Measurements from ENCODE around the gene RNF181.

DNA sequence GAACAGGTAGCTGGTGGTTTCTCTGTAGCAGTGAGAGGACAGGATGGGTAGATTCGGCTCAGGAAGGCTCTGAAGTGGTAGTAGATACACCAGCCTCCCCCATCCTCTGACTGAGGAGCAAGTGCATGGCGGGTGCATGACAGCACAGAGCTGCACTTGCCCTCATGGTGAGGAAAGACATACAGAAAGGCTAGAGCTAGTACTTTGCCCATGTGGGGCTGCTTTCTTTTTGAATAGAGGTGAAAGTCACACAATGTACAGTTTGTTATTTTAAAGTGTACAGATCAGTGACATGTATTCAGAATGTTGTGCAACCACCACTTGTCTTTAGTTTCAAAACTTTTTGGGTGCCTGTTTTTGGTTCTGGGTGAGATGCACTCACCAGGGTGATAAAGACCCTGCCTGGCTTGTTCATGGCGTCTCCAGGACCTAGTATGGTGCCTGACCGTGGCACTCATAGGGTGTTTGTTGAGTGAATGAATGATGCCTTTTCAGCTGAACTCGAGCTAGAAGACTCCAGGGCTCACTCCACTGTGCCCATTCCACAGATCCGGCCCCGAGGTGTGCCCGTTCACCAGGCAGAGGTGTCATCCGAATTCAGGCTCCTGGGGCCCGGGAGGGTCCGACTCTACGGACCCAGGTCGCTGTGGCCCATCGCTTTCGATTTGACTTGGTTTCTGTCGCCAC, 11.7 kb upstream of the RNF181 start:
- TF ChIP-seq, protein P1, sequence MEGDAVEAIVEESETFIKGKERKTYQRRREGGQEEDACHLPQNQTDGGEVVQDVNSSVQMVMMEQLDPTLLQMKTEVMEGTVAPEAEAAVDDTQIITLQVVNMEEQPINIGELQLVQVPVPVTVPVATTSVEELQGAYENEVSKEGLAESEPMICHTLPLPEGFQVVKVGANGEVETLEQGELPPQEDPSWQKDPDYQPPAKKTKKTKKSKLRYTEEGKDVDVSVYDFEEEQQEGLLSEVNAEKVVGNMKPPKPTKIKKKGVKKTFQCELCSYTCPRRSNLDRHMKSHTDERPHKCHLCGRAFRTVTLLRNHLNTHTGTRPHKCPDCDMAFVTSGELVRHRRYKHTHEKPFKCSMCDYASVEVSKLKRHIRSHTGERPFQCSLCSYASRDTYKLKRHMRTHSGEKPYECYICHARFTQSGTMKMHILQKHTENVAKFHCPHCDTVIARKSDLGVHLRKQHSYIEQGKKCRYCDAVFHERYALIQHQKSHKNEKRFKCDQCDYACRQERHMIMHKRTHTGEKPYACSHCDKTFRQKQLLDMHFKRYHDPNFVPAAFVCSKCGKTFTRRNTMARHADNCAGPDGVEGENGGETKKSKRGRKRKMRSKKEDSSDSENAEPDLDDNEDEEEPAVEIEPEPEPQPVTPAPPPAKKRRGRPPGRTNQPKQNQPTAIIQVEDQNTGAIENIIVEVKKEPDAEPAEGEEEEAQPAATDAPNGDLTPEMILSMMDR (IDR thresholded peaks at IDR 0.05; ENCODE audit: insufficient read depth, low read length): no peak
- TF ChIP-seq POLR2AphosphoS5 (IDR thresholded peaks at IDR 0.05; ENCODE audit: low read depth) (0 out of 2 replicates have a peak, but pooled peaks have one; percentile 2), REST (IDR thresholded peaks at IDR 0.05; ENCODE audit: insufficient replicate concordance, low read depth) (no peak), GABPA (IDR thresholded peaks at IDR 0.05; ENCODE audit: low read depth) (no peak)
